Peyer's patch (tissue), 4 donors: ENCODE data around the gene PLXDC1. TPM values are rescaled to one million over a fixed set of nuclear protein-coding genes. Genes with fewer than 3 reads are reported as not detected.
A peak's percentile ranks its signal among the peaks of the same experiment; 100 is the strongest.

Experiments used
- DNase-seq, 3 donors: peaks; one replicate each; pipeline ENCODE4 v3.0.0-alpha.2; 2017 to 2019
- H3K27ac ChIP-seq, 4 donors: fragments of 200-600 bp; sonication (generic); one replicate each; pipeline ENCODE4 v1.5.1; 2016 to 2019
- H3K27me3 ChIP-seq, 2 donors: fragments of 200-600 bp; sonication (generic); one replicate each; pipeline ENCODE4 v1.5.1; 2019
- H3K36me3 ChIP-seq, 3 donors: fragments of 200-600 bp; sonication (generic); one replicate each; pipeline ENCODE4 v1.5.1; 2016 to 2019
- H3K4me1 ChIP-seq, 4 donors: fragments of 200-600 bp; sonication (generic); one replicate each; pipeline ENCODE4 v1.5.1; 2016 to 2019
- H3K4me3 ChIP-seq, 4 donors: fragments of 200-600 bp; sonication (generic); 1 replicate in 3 of 4; 2 replicates in 1 of 4; pipeline ENCODE4 v1.5.1; 2016 to 2019; ENCODE audit warnings: mild to moderate bottlenecking in 1 of 4
- H3K9me3 ChIP-seq, 4 donors: fragments of 200-600 bp; sonication (generic); one replicate each; pipeline ENCODE4 v1.5.1; 2016 to 2019; ENCODE audit warnings: mild to moderate bottlenecking in 1 of 4
- POLR2A ChIP-seq, 2 donors: fragments of 450-650 bp; IDR thresholded peaks; one replicate each; pipeline ENCODE4 v1.5.1; 2017; ENCODE audit warnings: antibody characterized with exemption in 2 of 2, mild to moderate bottlenecking in 2 of 2, moderate library complexity in 2 of 2
- total RNA-seq, 4 donors: library from RNA; depleted of rRNA; stranded (reverse); fragments of >200 nt; gene quantifications; one replicate each; pipeline ENCODE4 v1.1.0, GENCODE V29; 2016
- TF ChIP-seq, protein P1 (sequence below), 6 experiments: fragments of 450-650 bp in 4 of 6; fragments of 200-600 bp in 2 of 6; sonication (generic) in 1 of 6; IDR thresholded peaks; one replicate each; pipeline ENCODE4 v1.5.1; 2017 to 2019; ENCODE audit warnings: antibody characterized with exemption in 6 of 6, mild to moderate bottlenecking in 3 of 6, moderate library complexity in 1 of 6

Gene PLXDC1
- total RNA-seq, 4 donors from 2014 or later: 14.5 to 34.7 (median 18.2) TPM

DNA sequence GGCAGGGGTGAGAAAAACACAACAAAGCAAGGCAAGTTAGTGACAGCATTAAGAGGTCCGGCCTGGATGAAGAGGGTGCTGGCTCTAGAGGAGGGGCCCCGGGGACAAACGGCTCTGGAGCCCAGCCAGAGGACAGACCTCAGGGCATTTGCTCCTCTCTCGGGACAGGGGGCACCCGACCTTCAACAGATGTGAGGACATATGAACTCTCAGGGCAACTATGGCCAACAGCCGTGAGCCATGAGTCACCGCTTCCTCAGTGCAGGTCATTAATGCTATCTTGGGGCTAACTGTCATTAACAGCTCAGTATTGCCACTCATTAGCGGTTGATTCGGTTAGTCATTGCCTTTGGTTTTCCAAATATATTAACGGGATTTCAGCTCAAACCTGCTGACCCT is 24.3 kb upstream of the PLXDC1 start:
- Histone ChIP-seq H3K27ac (no peak overlapping the region), H3K9me3 (no peaks in the 10 kb centered on the region), H3K27me3 (no peaks in the 10 kb centered on the region), H3K36me3 (no peaks in the 10 kb centered on the region), H3K4me1 (peaks cover 0 to 4% (median 2%) of the 10 kb centered on the region in 4 donors), H3K4me3 (no peak overlapping the region)
- TF ChIP-seq, protein P1, sequence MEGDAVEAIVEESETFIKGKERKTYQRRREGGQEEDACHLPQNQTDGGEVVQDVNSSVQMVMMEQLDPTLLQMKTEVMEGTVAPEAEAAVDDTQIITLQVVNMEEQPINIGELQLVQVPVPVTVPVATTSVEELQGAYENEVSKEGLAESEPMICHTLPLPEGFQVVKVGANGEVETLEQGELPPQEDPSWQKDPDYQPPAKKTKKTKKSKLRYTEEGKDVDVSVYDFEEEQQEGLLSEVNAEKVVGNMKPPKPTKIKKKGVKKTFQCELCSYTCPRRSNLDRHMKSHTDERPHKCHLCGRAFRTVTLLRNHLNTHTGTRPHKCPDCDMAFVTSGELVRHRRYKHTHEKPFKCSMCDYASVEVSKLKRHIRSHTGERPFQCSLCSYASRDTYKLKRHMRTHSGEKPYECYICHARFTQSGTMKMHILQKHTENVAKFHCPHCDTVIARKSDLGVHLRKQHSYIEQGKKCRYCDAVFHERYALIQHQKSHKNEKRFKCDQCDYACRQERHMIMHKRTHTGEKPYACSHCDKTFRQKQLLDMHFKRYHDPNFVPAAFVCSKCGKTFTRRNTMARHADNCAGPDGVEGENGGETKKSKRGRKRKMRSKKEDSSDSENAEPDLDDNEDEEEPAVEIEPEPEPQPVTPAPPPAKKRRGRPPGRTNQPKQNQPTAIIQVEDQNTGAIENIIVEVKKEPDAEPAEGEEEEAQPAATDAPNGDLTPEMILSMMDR (IDR thresholded peaks at IDR 0.05): no peak
- TF ChIP-seq POLR2A (IDR thresholded peaks at IDR 0.05): no peak
- DNase-seq: no peak

GRCh38 chr17:39174920-39175694 is 23.7 kb upstream of the PLXDC1 start:
- no peak overlapping the region for H3K27ac ChIP-seq
- H3K4me1 ChIP-seq: peaks cover 0 to 4% (median 2%) of the 10 kb centered on the region in 4 donors
- peak; percentile 66 to 90 (median 68) for DNase-seq
- TF ChIP-seq, protein P1 (IDR thresholded peaks at IDR 0.05): peak; percentile 50 to 88 (median 70)
- no peak for TF ChIP-seq POLR2A (IDR thresholded peaks at IDR 0.05)
- H3K4me3 ChIP-seq: no peak overlapping the region
- H3K9me3 ChIP-seq: no peaks in the 10 kb centered on the region
- H3K36me3 ChIP-seq: no peaks in the 10 kb centered on the region
- no peaks in the 10 kb centered on the region for H3K27me3 ChIP-seq

DNA sequence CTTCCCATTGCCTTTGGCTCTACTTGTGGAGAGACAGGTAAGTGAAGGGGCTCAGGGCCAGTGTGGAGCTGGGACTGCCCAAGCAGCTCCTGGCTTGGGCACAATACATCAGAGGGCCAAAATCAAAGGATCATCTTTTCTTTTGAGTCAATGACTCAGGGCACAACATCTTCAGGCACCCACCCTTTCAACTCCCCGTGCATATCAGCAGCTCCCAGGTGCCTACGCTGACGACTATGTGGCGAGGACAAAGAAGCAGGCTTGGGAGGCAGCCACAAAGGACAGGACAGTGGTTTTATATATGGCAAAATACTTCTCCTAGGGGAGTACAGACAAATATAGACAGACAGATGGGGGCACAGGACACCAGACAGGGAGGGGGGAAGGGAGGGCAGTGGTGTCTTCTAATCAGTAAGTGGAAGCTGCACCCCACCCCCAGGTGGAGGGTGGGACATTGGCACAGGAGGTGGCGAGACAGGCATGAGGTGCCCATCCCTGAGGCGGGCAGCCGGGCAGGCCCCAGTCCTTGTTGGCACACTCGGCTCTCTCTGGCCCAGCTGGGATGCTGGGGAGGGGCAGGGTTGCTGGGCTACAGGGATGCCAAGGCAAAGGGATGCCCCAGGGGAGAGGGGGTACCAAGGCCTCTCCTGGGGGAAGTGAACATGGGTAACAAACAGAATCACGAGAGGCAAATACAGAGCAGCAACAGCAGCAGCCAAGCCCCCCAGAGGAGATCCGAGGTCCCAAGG is 22.3 kb upstream of the PLXDC1 start:
- peaks cover 0 to 4% (median 2%) of the 10 kb centered on the region in 4 donors for H3K4me1 ChIP-seq
- H3K4me3 ChIP-seq: no peak overlapping the region
- H3K27ac ChIP-seq: no peak overlapping the region
- DNase-seq: no peak
- TF ChIP-seq POLR2A (IDR thresholded peaks at IDR 0.05): no peak
- TF ChIP-seq, protein P1 (IDR thresholded peaks at IDR 0.05): no peak
- no peaks in the 10 kb centered on the region for H3K36me3 ChIP-seq
- H3K27me3 ChIP-seq: no peaks in the 10 kb centered on the region
- no peaks in the 10 kb centered on the region for H3K9me3 ChIP-seq

DNA sequence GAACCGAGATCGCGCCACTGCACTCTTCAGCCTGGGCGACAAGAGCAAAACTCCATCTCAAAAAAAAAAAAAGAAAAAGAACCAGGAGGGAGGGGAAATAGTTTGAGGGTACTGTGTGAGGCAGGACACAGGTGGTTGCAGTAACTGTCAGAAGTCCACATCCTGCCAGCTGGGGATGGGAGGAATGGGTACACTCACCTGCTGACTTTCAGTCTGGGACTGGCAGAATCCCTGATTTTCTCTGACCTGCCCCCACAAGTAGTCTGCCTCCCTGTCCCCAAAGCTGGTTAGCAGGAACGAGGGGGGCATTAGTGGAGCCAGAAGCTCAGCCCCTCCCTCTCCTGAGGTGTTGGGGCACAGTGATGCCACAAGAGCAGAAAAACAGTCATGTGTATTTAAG is 21.6 kb upstream of the PLXDC1 start:
- TF ChIP-seq, protein P1 (IDR thresholded peaks at IDR 0.05): no peak
- no peak for TF ChIP-seq POLR2A (IDR thresholded peaks at IDR 0.05)
- Histone ChIP-seq H3K4me3 (no peak overlapping the region), H3K27me3 (no peaks in the 10 kb centered on the region)

GRCh38 chr17:39171933-39172332 is 20.5 kb upstream of the PLXDC1 start:
- Histone ChIP-seq H3K27ac (no peak overlapping the region), H3K4me3 (no peak overlapping the region), H3K9me3 (peaks cover 0 to 3% (median 0%) of the 10 kb centered on the region in 4 donors), H3K27me3 (no peaks in the 10 kb centered on the region), H3K36me3 (no peaks in the 10 kb centered on the region), H3K4me1 (peaks cover 0 to 4% (median 2%) of the 10 kb centered on the region in 4 donors)
- no peak for TF ChIP-seq POLR2A (IDR thresholded peaks at IDR 0.05)
- TF ChIP-seq, protein P1 (IDR thresholded peaks at IDR 0.05): no peak
- DNase-seq: no peak

More for the DNA sequence above, 21.6 kb upstream of the PLXDC1 start:
- Histone ChIP-seq H3K36me3 (no peaks in the 10 kb centered on the region), H3K4me1 (peaks cover 0 to 4% (median 2%) of the 10 kb centered on the region in 4 donors), H3K9me3 (peaks cover 0 to 3% (median 0%) of the 10 kb centered on the region in 4 donors), H3K27ac (no peak overlapping the region)
- no peak for DNase-seq
